NCI-H82 treated with DMSO at 0.1 percent for 48 hours (cell line): Measurements from ENCODE around the gene LARP1.
"Not testable (repeated sequence)": the region's sequence is repeated elsewhere in the genome, so short reads cannot be mapped to it uniquely, and the experiment has no call there.

Source experiments
- DNase-seq: peaks from one replicate; lab custom pipeline; 2025; ENCODE audit not compliant: unreplicated experiment; lab: John Stamatoyannopoulos, UW

The LARP1 gene

DNA sequence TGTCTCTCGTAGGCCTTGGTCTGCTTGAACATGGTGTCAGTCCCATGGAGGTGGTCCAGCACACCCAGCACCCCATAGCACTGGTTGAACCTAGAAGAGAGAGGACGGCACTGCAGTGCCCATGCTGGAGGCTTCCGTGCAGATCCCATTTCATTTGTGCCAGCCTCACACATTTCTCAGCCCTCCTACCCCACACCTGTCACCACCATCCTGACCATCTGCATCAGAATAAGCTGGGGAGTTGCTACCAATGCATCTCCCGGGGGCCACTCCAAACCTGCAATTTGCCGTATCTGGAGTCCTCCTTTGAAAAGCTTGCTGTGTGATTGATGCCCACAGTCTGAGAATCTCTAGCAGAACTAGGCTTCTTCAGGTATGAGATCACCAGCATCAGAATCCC, 65.2 kb downstream of the LARP1 start:
- no peak for DNase-seq

DNA sequence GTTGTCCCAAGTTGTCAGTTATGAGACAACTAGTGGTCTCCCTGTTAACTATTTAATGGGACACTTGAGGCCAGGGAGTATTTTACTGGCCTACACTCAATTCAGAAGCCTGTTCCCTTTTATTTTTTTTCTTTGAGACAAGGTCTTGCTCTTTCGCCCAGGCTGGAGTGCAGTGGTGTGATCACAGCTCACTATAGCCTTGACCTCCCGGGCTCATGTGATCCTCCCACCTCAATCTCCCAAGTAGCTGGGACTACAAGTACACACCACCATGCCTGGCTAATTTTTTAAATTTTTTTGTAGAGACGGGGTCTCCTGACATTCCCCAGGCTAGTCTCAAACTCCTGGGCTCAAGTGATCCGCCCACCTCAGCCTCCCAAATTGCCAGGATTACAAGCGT, 67.7 kb downstream of the LARP1 start:
- DNase-seq = not testable (repeated sequence)

DNA sequence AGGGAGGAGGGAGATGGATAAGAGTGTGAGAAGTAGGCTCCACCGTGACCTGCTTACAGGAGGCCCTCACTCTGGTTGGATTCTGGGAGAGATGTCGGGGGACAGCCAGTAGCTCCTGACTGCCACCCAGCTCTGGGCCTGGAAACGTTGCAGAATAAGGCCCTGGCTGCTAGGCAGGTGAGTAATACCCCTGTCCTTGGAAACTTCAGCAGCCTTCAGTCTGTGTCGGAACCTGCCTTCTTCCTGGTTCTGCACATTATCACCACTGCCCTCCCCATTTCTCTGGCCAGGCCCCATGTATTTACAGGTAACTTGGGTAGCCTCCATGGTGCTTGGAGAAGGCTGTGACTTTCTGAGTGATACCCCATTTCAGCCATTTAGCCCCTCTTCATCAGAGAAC, 68.4 kb downstream of the LARP1 start:
- DNase-seq = no peak

DNA sequence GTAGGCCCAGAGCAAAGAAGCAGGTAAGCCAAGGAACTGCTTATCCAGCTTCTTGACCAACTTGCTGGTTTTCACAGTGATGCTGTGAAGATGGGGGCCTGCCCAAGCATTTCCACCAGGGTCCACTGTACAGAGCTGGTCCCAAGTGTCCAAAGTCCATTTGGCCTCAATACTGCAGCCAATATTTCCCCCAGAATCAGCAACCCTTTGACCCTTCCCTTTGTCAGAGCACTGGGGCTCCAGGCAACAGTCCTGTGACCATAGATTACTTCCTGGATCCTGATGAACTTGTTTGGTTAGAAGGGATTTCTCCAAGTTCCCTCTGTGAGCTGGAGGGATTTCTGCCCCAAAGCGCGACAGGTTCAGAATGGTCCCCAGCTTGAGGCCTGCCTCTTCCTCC, 68.9 kb downstream of the LARP1 start:
- DNase-seq = no peak

DNA sequence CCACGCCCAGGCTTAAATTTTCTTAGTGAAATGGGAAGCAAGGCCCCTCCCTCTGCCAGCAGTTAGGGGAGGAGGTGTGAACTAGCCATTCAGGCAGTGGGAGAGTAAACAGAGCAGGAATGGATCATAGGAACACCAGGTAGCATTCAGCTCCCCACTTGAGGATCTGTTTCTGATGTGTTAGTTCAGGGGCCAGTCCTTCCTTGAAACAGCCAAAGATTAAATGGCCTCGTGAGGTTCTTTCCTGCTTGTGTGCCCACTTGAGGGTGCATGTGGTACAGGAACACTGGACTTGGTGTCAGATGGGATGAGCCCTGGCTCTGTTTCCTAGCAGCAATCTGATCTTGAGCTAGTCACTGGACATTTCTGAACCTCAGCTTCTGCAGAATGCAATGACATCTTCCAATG, 74.0 kb downstream of the LARP1 start:
- DNase-seq = no peak

DNA sequence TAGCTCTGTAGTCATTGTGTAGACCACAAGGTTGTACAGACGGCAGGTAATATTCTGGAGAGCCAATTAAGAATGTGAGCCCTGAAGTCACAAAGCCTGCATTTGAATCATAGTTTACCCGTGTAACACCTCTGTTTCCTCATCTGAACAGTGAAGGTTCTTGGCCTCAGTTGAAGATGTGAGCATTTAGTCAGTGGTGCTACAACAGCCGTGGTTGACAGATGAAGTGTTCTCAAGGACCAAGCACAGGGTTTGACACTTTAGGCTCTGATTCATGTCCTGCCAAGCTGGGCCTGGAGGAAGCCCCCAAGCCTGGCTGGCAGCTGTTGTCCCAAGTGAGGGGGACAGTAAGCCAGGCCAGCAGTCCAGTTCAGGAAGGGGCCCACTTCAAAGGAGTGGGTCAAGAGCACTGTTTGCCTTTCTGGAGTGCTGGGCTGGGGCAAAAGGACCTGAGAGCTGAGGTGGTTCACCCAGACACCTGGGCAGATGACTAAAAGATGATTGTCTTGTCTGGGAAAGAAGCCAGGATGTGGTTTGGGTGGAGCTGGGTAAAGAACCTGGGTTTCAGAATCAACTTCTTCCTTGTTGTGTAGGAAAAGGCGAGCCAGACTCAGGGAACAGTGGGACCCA, 74.5 kb downstream of the LARP1 start:
- no peak for DNase-seq

DNA sequence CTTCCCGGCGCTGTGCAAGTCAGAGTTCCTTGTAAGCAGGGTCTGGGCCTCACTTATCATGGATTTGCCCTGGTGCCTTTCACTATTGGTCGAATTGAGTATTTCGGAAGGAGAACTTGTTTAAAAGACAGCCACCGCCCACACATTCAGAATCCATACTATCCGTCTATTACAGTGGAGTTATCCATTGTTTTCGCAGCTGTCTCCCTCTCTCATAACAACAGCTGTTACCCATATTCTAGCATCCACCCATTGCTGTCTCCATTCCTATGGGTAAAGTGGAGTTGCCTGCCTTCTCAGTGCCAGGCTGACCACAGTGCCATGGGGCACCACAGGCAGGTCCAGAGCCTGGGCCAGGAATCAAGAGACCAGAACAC, 75.0 kb downstream of the LARP1 start:
- no peak for DNase-seq

DNA sequence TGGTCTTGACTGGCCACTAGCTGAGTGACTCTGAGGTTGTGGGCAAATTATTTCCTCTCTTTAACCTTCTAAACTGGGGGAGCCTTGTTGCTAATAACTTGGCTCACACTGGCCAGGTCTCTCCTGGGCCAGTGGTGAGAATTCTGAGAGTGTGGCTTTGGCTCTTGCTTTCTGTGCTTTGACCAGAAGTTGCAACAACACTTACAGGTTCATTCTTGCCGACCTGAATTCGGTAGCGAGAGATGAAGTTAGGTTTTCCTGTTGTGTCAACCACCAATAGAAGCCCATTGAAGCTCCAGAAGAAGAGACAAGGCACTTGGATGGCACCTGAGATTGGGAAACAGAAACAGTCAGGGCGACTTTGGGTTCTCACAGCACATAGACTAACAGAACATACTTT, 75.4 kb downstream of the LARP1 start:
- DNase-seq = no peak

DNA sequence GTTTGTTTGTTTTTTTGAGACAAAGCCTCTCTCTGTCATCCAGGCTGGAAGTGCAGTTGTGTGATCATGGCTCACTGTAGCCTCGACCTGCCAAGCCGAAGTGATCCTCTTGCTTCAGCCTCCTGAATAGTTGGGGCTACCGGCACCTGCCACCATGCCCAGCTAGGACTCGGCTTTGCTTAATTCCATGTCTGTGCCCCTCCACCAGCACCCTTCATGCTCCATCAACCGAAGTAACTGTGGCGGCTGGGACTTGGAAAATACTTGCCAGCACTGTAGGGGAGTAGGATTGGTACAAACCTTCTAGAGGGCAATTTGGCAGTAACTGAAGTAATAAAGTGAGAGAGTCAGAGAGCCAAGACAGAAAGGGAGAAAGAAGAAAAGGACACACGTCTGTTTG, 76.3 kb downstream of the LARP1 start:
- DNase-seq = no peak

DNA sequence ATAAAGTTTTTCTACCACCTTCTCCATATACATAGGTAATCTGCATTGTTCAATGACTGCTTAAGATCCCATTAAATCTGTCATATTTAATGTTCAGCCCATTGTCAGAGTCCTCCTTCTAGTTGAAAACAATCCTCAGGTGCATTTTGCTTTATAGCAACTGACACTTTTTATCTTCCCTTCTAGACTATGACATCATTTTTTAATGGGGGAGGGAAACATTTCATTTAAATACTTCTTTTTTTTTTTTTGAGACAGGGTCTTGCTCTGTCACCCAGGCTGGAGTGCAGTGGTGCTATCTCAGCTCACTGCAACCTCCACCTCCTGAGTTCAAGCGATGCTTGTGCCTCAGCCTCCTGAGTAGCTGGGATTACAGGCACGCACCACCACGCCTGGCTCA, 77.6 kb downstream of the LARP1 start:
- DNase-seq = not testable (repeated sequence)

DNA sequence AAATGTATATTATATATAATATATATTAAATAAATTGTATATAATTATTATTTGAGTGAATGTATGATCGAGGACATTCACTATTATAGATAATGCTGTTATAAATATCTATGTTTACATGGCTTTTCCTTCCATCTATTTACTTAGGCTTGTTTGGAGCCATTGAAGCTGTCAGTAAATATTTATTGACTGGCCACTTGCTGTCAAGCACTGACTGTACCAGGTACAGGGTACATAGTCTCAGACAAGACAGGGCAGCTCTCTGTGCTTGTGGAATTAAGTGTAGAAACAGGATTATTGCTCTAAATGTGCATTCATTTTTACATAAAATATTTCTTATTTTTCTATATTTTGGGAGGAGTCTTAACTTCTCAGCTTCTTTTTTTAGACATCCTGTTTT, 78.9 kb downstream of the LARP1 start:
- DNase-seq = no peak

DNA sequence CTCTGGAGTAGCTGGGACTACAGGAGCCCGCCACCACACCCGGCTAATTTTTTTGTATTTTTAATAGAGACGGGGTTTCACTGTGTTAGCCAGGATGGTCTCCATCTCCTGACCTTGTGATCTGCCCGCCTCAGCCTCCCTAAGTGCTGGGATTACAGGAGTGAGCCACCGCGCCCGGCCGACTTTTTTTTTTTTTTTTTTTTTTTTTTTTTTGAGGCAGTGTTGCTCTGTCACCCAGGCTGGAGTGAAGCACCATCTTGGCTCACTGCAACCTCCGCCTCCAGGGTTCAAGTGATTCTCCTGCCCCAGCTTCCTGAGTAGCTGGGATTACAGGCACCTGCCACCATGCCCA, 80.5 kb downstream of the LARP1 start:
- DNase-seq = not testable (repeated sequence)

DNA sequence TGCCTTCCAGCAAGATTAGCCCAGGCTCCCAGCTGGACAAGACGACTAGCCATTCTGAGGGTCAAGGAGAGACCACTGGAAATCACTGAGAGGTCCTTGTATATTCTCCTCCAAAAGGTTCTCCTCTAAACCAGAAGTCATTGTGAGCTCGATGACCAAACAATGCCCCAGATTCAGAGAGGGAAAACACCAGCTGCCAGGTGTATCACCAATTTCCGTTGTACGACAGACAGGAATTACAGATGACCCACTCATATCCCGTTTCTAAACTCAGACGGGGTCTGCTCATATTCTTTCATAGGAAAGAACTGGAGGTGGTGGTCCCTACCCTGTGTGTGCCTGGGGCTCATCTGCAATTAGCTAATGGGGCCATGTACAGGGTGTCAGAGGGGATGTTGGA, 81.0 kb downstream of the LARP1 start:
- DNase-seq = no peak

DNA sequence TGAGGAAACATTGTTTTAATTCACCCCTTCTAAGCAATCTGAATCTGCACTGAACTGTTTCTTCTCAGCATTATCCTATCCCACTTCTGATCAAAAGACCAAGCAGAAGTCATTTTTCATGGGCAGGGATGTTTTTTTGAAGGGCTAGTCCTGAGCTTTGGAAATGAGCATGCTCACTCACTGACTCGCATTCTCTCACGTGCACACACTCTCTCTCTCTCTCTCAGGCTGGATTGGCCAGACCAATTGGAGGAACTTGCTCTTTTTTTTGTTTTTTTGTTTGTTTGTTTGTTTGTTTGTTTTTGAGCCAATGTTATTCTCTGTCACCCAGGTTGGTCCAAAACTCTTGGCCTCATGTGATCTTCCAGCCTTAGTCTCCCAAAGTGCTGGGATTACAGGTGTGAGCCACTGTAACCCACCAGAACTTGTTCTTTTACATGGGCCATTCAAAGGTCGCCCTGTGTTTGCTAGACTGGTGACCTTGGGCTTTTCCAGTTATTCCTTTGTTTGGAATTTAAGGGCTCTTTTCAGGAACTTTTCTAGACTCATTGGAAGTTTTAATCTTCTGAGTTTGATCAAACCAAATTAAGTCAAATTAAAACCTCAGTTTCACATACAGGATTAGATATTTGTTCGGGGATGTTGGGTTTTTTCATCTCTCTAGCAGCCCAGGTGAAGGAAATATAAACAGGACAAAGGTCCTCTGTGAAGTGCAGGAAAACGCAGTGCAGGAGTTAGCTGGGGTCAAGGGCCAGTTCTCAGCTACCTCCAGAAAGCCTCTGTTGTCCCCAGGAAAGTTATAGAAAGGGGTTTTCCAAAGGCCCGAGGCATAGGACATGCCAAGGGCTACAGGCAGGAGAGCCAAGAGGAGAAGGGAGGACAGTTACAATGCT, 82.1 kb downstream of the LARP1 start:
- no peak for DNase-seq

DNA sequence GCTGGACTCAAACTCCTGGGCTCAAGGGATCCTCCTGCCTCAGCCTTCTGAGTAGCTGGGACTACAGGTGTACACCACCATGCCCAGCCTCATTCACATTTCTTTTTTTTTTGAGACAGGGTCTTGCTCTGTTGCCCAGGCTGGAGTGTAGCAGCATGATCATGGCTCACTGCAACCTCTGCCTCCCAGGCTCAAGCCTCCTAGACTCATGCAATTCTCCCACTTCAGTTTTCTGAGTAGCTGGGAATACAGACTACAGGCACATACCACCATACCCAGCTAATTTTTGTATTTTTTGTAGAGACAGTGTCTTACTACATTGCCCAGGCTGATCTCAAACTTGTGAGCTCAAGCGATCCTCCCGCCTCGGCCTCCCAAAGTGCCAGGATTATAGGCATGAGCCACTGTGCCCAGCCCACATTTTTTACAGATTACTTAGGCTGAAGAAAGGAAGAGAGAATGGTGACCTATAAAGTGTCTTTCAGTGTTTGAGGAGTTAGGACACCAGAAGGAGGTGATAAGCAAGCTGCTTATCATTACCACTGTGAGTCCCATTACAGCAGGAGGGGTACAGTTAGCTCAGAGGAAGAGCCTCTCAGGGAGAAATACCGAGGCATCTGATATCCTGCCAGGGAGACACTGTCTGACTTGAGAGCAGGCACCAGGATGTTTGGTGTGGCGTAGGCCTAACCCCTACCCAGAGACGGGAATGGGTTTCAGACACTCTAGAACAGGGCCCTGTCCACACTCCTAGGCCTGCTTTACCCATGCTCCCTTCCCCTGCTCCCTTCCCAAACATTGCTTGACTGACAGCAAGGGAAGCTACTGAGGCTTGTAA, 85.5 kb downstream of the LARP1 start:
- no peak for DNase-seq

DNA sequence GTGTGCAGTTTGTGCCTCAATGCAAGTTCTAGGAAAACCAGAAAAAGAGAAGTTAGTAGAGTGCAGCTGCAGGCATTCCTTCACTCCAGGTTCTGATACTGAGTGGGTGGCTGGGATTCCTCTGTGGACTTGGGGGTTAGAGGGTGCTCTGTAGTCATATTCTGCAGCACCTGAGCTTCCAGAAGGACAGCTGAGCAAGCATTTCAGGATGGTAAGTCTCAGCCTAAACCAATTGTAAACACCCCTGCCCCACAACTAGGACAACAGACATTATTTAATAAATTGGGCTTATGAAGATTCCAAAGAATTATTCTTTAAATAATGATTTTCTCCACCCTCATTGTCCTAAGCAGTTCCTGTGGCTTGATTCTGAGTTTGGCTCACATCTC, 86.1 kb downstream of the LARP1 start:
- DNase-seq = no peak

DNA sequence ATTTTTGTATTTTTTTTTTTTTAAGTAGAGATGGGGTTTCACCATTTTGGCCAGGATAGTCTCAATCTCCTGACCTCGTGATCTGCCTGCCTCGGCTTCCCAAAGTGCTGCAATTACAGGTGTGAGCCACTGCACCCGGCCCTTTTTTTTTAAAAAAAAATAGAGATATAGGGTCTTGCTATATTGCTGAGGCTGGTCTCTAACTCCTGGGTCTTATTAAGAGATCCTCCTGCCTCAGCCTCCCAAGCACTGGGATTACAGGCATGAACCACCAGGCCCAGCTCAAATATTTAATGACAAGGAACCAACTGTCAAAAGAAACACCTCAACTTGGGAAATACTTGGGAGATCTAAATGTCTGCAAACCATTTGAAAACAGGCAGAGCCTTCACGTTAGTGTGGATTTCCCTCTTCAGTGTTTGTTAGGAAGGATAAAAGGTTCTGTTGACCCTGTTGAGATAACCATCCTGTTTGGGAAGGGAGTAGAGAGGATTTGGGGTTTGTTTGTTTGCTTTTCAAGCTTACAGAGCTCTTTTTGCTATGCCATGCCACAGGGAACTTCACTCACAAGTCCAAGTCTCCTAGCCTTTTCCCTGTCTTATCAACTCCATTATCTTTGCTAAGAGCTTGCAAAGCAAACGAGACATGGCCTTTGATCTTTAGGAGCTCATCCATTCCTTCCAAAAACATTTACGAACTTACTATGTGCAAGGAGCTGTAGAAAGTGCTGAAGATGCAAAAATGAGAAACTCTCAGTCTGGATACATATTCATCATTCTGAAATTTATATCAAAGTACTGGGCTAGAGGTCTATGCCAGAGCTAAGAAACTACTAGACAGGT, 87.7 kb downstream of the LARP1 start:
- DNase-seq = no peak

DNA sequence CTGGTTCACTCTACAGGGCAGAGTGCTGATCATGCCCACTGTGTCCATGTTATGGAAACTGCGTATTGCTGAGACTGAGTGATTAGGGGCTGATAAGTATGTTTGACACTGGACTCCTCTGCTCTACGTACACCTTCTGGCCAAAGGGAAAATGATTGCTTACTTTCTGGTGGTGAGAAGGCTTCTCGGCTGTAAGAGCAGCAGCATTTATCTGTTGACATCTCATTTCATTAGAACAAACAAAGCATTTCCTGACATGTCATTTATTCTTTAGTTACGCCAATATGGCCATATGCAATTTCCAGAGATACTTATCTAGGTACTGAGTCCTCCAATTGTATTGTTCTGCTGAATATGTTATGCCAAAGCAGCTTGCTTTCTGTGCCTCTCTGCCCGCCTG, 89.6 kb downstream of the LARP1 start:
- no peak for DNase-seq

DNA sequence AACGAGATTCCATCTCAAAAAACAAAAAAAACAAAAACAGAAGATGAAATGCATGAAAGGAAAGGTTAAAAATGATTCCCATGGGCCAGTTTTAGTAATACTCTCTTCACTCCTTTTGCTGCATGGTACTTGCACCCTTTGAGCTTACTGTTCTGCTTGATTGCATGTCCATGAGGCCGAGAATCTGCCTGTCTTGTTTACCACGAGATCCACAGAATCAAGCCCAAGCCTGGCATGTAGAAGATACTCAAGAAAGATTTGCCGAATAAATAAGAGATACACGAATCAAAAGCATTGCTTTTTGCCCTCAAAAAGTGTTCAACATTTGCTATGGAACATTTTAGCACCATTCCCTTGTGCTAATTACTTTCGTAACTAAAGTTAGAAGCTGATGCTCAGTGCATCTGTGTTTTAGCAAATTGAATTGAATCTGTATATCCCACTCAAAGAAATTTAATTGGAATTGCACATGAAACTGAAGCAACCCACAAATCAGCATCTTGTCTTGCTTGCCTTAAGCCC, 94.1 kb downstream of the LARP1 start:
- no peak for DNase-seq

DNA sequence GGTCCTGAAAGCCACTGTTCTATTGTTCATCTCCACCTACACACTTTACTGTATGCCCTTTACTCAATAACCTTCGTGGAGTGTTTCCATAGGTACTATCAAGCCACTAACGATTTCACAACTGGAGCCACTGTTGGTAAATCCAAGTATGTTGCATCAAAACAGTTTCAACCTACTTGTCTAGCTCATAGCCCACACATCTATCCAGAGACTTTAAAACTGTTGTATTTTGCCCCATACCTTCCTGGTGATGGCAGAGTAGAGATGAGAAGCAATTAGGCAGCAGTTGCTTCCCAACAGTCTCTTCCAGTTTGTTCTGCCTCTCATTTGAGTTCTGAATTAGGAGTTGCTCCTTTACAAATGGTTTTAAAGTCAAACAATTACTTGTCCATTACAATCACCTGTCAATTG, 94.6 kb downstream of the LARP1 start:
- no peak for DNase-seq
